HG03159 (cell line): ENCODE measurements around the gene OSBPL10.

Experiments
- ATAC-seq: cut with Tn5 transposase; IDR thresholded peaks from one replicate; pipeline ENCODE4 v1.9.1; 2021; ENCODE audit warnings: mild to moderate bottlenecking, moderate library complexity; ENCODE audit not compliant: unreplicated experiment

The OSBPL10 gene

DNA sequence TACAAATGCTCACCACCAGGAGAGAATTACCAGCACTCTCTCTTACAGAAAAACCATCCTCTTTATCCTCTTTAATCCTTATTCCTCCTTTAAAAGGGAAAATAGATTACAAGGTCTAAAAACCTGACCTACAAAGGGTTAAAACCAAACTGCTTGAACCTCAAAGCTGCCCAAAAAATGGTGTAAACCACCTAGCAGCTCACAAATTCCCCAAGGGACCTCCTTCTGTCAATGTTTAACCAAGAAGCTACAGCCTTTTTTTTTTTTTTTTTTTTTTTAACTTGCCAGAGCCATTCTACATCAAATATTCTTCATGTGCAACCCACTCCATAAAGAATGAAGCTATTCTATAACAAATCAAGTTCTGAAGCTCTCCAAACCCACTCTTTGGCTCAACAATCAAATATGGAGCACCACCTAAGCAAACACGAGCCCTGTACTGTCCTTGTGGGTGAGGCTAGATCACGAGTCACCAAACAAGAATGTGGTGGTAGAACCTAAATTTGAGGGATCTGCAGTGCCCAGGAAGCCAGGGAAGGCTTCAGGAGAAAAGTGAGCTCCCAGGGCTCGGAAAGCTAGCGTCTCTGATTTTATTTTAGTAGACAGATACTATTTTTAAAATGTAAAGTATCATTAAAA, 20.1 kb downstream of the OSBPL10 start:
- ATAC-seq = peak; percentile 69

DNA sequence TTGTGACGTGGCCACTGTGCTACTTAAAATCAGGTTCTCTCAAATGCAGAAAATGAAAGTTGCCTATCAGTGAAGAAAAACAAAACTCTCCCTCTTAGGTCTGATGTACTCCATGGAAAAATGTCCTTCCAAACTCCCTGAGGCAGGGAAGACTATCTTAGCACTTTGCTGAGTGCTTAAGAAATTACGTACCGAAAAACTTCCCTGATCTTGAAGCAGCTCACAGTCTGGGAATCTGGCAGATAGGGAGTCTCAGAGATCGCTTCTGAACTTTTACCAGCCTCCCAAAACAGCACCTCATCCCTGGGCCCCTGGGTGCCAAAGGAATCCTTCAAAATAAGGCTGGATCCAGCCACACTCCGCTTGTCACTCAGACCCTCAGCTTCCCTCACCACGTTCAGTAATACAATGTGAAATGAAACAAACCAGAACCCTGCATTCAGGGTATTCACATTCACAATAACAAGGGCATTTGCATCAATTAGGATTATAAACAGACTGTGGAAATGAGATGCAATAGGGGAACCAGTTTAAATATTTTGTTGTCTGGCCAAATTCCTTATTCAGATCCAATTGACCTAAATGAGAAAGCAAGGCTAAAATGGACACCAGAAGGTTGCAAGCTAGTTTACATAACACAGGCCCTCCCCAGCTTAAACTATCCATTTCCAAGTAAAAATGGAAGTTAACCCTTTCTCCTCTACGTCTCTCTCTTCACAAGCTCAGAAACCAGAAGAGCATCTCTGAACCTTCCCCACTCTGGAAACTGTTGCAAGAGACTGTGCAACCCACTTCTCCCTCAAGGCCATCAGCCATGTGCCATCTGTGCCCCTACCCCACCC, 20.9 kb downstream of the OSBPL10 start:
- ATAC-seq = peak; percentile 30

DNA sequence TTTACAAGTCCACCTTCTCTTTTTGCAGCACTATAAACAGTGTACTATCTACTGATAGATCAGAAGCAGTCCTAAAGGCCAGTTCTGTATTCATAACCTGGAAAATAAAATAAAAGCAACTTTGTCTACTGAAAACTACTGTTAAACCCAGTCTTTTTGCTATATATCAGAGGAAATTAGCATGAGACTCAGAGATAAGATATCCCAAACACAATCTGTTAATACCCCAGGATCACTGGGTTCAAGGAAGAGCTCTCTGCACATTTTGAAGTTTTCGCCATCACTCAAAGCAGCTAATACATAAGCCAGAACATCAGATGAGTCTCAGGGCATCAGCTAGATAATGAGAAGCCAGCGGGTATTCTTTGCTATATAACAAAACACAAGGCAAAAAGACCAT, 21.8 kb downstream of the OSBPL10 start:
- no peak for ATAC-seq

DNA sequence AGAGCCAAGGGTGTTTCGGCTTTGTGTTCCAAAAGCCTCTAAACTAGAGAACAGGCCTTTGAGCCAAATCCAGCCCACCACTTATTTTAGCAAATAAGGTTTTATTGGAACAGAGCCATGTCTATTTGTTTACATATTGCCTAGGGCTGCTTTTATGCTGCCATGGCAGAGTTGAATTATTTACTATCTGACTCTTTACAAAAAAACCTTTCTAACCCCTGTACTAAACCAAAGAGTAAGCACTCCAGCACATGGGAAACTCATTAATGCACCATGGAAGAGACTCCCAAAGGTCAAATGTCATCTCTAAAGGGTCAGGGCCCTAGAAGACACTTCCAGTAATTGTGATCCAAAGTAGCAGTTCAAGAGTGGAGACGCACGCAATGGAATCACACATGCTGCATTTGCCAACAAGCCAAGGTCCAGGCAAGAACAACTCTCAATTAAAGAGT, 22.3 kb downstream of the OSBPL10 start:
- ATAC-seq = no peak

DNA sequence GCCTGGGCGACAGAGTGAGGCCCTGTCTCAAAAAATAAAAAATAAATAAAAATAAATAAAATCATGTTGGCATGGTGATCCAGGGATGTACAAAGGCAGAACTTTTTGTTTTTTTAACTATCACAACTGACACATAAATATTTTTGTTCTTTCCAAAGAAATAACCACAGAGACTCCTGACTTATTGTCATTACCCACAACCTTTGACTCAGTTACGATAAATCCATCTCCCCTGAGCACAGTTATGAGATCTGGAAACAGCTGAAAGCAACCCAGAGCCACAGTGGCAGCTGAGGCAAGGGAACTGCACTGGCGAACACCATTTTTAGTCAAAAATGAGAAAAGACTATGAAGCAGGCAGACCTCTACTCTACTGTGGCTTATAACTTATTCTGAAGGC, 24.0 kb downstream of the OSBPL10 start:
- no peak for ATAC-seq

DNA sequence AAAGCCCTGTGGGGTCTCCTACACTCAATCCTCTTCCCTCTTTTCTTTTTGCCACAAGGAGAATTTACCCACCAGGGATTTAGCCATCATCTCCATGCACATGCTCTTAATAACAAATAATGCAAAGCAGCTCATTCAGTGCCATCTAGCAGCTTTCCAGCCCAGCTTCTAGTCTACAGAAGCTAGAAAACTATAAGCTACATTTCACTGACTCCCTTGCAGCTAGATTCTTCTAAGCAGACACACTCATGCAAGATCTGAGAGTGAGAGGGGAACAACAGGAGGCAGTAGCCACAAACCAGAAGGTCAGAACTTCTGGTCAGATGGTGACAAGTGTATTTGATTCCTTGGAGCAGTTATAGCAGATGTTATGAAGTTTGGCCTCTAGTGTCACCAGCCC, 25.5 kb downstream of the OSBPL10 start:
- ATAC-seq = no peak

DNA sequence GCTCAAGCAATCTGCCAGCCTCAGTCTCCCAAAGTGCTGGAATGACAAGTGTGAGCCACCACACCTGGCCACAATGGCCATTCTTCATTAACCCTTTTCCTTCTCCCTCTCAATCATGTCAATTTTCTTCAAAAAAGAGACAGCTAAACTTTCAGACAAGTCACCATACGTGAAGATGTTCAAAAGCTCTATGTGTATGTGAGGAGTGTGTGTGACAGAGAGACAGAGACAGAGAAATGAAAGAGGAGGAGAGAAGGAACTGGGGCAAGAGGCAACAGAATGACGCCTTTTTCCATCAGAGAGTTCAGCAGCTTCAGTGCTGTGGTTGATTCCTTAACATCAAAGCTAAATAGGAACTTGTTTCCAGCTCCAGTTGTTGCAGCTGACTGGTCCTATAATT, 27.4 kb downstream of the OSBPL10 start:
- ATAC-seq = no peak

DNA sequence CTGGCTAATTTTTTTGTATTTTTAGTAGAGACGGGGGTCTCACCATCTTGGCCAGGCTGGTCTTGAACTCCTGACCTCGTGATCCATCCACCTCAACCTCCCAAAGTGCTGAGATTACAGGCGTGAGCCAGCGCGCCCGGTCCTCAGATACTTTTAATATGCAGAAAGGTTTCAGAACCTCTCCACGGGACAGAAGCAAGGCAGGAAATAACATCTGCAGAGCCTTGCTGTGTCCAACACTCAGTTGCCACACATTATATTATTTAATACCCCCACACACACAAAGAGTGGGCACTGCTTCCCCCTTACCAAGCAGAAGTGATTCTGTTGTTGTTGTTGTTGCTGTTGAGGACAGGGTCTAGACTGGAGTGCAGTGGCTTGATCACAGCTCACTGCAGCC, 28.0 kb downstream of the OSBPL10 start:
- ATAC-seq = no peak

DNA sequence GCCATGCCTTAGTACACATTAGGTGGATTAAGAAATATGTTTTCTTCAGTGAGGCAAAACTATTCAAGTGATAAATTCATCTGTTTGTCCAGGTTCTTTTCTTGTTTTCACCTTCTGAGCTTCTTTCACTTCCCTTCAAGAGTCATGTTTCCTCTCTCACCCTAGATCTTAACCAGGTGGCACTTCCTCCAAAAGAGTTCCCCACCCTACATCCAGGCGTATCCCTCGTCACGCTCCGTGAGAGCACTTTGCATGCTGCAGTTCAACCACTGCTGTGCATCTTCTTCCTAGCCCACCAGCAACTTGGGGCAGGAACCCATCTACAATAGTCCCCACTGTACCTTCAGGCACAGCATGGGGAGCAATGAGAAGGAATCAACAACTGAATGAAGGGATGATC, 28.9 kb downstream of the OSBPL10 start:
- ATAC-seq = peak; percentile 92

DNA sequence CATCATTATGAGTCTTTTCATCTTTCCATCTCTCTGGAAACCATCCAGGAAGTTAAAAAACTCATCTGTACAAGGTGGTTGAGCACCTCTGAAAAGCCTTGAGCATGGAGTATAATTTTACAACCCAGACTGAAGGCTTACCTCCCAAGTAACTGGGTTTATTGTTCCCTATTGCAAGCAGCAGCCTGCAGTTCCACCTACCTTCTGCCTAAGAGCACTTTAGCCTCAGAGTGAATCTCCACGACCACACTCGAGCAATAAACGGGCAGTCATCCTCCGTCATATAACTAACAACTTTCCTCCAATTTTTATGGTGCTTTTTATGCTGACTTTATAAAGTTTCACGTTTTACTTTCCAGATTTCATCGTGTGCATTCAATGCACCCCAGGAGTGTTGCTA, 32.8 kb downstream of the OSBPL10 start:
- ATAC-seq = no peak

DNA sequence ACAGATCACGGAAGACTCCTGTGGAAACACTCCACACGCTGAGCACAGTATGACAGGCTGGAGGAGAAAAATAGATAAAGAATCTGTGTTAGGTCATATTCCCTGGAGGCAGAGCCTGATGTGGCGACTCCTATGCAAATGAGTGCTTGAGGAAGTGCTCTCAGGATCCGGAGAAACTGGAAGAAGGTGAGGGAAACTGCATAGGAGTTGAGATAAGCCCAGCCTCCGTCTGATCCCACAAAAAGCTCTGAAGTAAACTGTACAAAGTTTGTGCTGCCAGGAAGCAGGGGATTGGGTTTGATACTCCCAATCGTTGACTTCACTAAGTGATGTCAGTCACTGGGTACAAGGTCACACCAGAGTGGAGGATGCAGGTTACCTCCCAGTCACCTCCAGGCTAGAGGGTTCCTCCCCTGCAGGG, 33.4 kb downstream of the OSBPL10 start:
- ATAC-seq = no peak

DNA sequence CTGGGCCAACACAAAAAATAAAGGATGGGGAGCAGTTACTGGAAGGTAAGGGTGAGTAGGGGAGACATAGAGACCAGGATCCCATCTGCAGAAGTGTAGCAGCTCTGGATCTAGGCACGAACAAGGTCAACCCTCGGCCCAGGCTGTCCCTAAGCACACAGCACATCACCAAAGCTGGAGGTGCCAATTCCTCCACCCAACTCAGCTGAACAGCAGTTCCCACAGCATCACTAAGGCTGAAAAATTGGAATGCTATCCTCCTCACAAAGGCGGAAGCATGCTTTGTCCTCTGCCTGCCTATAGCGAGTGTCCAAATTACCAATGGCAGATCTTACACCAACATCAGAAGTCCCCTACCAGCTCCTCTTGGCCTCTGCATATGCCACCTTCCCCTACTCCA, 33.9 kb downstream of the OSBPL10 start:
- ATAC-seq = no peak

DNA sequence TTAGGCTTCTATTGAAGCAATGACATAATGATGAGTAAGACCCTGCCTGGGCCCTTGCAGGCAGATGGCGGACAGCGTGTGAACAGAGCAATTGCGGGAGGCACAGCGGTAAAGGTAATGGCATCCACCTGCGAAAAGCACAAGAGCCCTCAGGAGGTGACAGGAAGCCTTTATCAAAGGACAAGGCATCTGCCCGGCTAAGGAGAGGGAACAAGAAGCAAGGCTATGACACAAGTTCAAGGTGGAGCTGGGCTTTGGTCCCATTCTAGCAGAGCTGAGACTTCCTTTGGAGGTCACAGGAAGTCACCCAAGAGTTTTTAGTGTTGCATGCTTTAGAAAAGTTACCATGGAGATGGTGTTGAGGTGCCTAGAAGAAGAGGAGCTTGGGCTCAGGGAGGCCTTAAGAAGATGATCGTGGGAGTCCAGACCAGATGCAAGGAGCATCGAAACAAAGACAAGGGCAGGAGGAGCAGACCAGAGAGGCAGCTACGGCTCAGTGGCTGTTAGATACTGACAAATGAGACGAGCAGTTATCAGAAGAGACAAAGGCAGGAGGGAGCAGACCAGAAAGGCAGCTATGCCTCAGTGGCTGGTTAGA, 34.5 kb downstream of the OSBPL10 start:
- no peak for ATAC-seq

DNA sequence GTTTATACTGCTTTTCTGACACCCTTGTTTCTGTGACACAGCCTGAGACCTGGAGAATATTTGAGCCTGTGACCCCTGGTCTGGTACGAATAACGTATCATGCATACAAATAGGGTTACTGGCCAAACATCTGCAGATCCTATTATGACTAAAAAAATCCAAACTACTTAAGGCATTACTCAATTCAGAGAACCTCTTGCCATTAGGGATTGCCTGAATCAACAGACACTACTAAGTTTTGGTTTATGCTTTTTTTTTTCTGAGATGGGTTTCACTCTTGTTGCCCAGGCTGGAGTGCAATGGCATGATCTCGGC, 35.4 kb downstream of the OSBPL10 start:
- no peak for ATAC-seq

DNA sequence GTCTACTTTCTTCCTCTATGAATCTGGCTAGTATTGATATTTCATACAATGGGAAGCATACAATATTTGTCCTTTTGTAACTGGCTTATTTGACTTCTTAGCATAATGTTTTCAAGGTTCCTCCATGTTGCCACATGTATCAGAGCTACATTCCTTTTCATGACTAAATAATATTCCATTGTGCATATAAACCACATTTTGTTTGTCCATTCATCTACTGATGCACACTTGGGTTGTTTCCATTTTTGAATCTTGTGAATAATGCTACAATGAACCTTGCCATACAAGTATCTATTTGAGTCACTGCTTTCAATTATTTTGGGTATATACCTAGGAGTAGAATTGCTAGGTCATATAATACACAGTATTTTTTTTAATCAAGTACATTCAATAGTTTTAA, 38.0 kb downstream of the OSBPL10 start:
- no peak for ATAC-seq

DNA sequence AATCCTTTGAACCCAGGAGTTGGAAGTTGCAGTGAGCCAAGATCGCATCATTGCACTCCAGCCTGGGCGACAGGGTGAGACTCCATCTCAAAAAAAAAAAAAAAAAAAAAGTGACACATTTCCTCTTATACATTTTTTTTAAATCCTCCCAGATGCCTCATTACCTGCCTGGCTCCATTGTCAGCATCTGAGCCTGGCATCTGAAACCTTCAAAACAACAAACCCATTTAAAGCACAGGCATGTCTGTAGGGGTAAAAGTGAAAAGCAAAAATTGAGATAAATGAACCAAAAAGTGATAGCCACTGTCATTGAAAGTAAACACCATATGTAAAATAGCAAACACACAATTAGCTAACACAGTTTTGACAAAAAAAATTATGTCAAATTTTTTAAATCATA, 38.6 kb downstream of the OSBPL10 start:
- no peak for ATAC-seq

DNA sequence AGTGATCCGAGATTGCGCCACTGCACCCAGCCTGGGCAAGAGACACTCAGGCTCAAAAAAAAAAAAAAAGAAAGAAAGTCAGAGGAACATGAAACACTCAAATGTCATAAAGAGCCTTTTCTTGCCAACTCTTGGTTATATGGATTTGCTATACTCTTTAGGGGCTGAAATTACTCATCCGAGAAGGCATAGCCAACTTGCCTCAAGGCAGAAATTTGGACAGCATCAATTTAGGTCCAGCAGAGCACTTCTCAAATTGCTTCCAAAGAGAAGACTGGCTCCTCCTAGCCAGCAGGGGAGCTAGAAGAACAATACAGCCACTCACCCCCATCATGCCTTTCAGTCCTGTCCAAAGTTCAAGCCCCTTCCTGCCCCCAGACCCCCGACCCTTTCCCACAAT, 43.8 kb downstream of the OSBPL10 start:
- ATAC-seq = no peak

DNA sequence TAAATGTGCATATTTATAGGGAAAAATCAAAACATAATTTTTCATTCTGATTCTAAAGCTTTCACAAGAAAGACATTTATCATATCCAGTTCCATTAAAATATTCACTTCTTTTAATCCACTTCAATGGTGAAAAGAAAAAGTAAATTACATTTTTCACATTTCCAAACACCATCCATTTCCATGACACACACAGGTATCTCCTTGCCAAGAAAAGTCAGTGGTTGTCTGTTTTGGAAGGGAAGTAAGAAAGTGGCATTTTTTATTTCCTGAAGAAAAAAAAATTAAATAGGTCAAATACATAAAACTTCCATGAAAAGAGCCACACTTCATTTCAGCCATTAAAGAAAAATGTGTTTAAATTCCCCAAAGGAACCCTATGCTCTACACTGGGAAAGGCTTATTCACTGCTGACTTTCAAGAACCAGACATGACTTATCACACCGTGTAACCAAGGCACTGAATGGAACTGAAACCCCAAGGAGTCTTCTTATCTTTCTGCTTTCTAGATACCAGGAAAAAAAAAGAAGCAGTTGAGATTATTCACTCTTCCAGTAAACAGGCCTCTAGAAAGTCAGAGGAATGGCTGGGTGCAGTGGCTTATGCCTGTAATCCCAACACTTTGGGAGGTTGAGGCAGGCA, 44.5 kb downstream of the OSBPL10 start:
- no peak for ATAC-seq

DNA sequence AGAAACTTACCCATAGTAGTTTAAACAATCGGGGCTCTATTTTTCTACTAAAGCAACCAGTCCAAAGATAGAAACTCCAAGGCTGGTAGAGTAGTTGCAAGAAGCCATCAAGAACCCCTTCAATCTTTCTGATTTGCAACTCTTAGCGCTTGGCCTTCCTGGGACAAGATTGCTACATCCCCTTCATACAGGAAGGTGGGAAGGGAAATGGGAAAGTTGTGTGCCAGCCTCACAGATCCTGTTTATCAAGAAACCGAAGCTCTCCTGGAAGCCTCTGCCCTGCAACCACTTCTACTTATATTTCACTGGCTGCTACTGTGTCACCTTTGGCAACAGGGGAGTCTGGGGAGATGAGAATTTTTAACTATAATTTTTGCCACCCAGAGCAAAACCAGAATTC, 46.2 kb downstream of the OSBPL10 start:
- no peak for ATAC-seq

DNA sequence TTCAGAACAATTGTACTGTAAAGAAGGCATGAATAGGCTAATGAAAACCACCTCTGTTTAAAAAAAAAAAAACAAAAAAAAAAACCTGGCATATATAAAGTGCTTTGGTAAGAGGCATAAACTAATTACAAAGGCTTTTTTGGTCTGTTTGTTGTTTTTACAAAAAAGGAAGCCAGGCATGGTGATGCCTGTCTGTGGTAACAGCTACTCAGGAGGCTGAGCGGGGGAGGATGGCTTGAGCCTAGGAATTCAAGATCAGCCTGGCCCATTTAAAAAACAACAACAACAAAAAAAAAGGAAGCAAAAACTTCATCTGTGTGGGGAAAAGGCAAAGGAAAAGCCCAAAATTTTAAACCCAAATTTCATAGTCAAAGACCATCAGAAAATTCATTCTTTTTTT, 47.0 kb downstream of the OSBPL10 start:
- ATAC-seq = no peak

DNA sequence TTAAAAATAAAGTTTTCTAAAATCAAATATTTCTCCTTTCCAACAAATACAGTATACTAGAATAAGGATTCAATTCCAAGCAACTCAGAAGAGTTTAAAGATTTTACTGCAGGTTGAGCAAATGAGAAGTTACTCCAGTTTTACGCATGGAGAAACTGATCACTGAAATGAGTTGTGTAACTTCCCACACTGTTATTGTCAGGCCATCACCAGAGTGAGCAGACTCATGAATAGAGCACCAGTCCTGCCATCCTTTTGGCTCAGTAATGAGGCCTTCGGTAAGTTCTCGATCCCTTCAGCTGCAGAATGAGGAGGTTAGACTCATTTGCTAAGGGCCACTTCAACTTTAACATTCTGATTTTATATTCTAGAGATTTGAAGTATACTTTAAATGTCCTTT, 48.1 kb downstream of the OSBPL10 start:
- ATAC-seq = no peak
